GM12872 (cell line): ENCODE measurements around the gene SND1.

Experiments used
- TF ChIP-seq, protein P1 (sequence below): IDR thresholded peaks from 3 replicates; pipeline ENCODE4 v1.5.1; 2011; ENCODE audit warnings: low read depth, mild to moderate bottlenecking, low read length, moderate library complexity; ENCODE audit not compliant: insufficient read depth

SND1 gene

DNA sequence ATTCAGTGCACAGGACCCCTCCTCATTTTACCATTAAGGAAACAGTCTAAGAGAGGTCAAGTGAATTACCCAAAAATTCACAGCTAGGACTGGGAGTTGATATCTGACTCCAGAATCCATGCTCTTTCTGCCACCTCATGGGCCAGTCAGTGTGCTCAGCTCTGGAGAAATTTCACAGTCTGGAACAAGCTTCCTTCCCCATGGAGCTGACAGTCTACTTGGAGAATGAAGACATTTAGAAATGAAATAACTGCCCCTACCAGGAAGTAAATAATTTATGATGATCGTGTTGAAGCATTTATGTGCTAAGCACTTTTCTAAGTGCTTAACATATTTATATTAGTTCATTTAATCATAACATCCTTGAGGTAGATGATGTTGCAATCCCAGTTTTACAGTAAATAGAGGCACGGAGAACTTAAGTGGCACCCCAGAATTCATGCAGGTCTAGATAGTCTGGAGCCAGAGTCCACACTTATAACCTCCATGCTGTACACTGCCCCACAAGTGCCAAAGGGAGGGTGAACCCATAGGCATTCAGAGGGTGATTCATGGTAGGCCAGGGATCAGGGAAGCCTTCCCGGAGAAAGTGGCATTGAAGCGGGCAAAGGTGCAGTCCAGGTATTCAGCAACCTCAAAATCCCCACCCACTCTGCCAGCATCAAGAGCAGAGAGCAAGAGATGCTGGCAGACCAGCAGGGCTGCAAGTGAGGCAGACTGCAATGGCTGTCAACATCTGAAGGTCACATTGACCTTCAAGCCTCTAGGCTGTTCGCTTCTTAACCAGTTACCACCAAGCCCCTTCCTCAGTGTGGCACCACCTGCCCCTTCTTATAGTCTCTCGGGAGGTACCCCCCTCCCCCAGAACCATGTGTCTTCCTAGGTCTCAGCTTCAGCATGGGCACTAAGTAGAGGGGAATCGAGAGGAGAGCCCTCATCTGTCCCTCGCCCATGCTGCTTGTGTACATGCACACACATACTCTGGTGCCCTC is 417.7 kb downstream of the SND1 start:
- TF ChIP-seq, protein P1, sequence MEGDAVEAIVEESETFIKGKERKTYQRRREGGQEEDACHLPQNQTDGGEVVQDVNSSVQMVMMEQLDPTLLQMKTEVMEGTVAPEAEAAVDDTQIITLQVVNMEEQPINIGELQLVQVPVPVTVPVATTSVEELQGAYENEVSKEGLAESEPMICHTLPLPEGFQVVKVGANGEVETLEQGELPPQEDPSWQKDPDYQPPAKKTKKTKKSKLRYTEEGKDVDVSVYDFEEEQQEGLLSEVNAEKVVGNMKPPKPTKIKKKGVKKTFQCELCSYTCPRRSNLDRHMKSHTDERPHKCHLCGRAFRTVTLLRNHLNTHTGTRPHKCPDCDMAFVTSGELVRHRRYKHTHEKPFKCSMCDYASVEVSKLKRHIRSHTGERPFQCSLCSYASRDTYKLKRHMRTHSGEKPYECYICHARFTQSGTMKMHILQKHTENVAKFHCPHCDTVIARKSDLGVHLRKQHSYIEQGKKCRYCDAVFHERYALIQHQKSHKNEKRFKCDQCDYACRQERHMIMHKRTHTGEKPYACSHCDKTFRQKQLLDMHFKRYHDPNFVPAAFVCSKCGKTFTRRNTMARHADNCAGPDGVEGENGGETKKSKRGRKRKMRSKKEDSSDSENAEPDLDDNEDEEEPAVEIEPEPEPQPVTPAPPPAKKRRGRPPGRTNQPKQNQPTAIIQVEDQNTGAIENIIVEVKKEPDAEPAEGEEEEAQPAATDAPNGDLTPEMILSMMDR: no peak

DNA sequence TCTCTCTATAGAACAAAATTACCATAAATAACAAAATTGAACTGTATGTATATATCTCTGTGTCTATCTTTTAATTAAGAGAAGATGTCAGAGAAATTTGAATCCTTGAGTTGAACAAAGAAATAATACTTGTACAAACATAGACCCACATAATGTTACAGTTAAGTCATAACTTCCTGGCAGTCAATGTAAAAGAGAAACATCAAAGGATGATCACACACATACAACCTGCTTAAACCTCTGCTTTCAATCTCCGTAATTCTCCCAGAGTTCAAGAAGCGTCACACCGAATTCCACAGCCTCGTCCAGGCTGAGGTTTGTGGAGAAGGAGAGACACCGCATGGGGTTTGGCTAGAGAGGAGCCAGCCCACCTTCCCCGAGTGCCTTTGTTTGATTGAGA is 419.4 kb downstream of the SND1 start:
- TF ChIP-seq, protein P1: no peak

DNA sequence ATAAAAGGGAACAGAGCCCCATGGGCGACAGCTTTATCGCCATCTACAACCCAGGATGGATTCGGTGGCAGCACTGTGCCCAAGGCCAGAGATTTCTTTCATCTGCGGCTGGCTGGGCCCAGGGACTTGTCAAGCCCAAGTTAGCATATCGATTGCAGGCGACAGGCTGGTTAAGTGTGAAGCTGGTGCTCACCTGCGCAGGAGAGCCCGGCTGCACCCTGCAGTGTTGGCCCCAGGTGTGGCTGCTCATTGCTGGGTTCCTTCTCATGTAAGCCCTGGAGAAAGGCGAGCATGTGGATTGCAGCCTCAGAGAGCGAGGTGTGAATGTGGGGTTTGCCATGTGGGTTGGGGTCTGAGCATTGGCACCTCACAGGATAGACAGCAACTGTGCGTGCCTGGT is 419.8 kb downstream of the SND1 start:
- TF ChIP-seq, protein P1: no peak

DNA sequence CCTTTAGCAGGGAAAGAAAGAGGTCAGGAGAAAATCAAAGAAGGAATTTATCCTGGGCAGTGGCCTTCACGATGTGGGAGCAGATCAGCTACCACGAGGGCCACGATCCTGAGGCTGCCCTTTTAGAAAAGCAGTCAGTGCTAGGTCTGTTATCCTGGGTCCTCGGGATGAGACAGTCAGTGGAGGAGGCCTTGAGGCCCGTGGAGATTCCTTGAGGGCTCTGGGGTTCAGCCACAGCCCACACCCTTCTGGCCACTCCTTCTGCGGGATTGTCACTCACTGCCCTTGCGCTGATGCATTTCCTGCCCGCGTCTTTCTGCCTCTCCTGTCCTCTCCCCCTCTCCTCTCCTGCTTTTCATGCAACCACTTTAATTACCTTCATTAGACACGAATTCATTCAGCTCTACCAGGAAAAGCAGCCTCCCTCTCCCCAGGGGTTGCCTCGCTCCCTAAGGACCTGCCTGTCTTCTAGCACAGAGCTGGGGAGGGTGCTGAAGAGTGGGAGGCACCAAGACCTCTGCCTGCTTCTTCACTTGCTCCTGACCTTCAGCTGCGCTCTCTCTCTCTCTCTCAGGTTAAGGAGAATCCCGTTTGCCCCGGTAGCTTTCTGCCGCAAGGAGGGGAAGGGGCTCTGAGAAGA is 421.8 kb downstream of the SND1 start:
- TF ChIP-seq, protein P1: no peak

DNA sequence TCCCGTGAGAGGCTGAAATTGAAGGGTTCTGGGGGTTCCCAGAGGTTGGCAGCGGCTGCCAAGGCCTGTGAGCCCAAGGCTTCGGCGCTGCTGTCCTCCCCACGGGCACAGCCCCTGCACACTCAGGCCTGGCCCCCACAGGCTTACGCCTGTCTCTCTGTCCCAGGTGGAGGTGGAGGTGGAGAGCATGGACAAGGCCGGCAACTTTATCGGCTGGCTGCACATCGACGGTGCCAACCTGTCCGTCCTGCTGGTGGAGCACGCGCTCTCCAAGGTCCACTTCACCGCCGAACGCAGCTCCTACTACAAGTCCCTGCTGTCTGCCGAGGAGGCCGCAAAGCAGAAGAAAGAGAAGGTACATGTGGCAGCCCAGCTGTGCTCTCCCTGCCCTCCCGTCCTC is 422.3 kb downstream of the SND1 start:
- TF ChIP-seq, protein P1: no peak

DNA sequence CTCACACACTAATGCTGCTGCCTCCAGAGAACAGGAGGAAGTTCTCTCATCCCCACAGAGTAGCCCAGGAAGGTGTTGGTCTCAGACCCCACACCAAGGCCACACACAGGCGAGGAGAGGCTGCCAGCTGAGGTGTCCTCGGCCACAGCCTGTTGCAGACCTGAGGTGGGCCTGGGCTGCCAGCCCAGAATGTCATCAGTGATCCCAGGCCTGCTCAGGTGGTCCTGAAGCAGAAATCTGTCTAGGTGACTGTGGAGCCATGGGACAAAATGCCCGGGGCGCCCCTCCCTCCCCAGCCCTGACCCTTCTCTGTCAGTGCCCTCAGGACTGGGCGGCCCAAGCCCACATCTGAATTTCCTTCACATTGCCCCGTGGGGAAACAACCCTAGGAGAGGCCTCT is 422.7 kb downstream of the SND1 start:
- TF ChIP-seq, protein P1: no peak

DNA sequence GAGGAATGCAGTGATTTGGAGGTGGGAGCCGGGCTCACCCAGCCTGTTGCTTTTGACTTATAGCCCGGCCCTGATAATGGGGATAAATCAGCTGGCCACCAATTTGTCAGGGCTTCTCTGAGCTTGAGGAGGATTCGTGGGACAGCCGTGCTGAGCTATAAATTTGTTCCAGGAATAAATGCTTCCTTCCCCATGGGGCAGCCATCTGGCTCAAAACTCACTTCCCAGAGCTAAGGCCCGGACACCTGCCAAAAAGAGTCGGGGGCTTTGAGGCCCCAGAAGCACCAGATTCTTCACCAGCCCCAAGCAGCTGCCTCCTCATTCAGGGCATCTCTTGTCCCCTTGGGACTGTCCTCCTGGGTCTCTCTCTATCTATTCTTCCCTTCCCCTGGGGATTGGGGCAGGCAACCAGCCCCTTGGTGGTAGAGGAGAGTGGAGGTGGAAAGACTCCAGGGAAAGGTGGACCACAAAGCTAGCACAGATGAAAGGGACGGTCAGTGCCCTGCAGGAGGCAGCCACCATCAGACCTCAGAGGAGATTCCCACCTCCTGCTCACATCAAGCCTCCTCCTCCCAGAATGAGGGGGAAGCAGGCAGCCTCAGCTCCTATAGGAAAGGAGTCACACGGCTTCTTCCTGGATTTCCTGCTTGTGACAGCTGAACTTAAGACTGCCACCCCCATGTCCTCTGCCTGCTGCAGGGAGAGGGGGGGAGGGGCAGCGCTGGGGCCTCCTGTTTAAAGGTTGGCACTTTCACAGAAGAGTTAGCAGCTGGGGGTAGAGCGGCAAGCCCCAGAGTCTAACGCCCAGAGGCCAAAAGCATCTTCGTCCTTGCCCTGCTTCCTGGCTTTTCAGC is 423.5 kb downstream of the SND1 start:
- TF ChIP-seq, protein P1: no peak
